Pancreas (tissue), 10 donors: Measurements from ENCODE around the gene CACNG3. TPM values are rescaled to one million over a fixed set of nuclear protein-coding genes. Genes with fewer than 3 reads are reported as not detected.

Experiments used
- ATAC-seq, 4 donors: fragments of 200-7000 bp; cut with Tn5 transposase; one replicate each; pipeline versions ENCODE4 v1.8.0 to v1.9.1; 2020; ENCODE audit warnings: mild to moderate bottlenecking in 4 of 4, moderate library complexity in 4 of 4
- DNase-seq, 6 donors: peaks; one replicate each; pipeline ENCODE4 v3.0.0-alpha.2; 2020
- FAIRE-seq: peaks from 2 replicates; lab custom pipeline; 2012; peaks lifted over from hg19 to GRCh38; lab: Jason Lieb, UNC
- H3K27ac ChIP-seq, 4 donors: fragments of 200-600 bp; sonication (generic); 1 replicate in 3 of 4; 2 replicates in 1 of 4; pipeline versions ENCODE4 v1.5.0 to v1.8.0; 2020
- H3K27me3 ChIP-seq, 4 donors: fragments of 200-600 bp; one replicate each; pipeline ENCODE4 v1.8.0; 2021
- H3K36me3 ChIP-seq, 3 donors: fragments of 200-600 bp; sonication (generic) in 1 of 3; one replicate each; pipeline versions ENCODE4 v1.5.0 to v1.8.0; 2020 to 2021
- H3K4me1 ChIP-seq, 3 donors: fragments of 200-600 bp; one replicate each; pipeline ENCODE4 v1.8.0; 2021
- H3K4me3 ChIP-seq, 4 donors: fragments of 200-600 bp; sonication (generic) in 2 of 4; one replicate each; pipeline versions ENCODE4 v1.5.0 to v1.8.0; 2020 to 2021
- H3K9me3 ChIP-seq, 4 donors: fragments of 200-600 bp; one replicate each; pipeline ENCODE4 v1.8.0; 2021
- CTCF ChIP-seq, 4 donors: fragments of 200-600 bp; sonication (generic) in 3 of 4; IDR thresholded peaks; one replicate each; pipeline versions ENCODE4 v1.5.0 to v1.8.0; 2021; ENCODE audit warnings: antibody characterized with exemption in 4 of 4
- WGBS, 2 donors: extraction: QIAGEN DNeasy Blood & Tissue Kit; methylation state at CpG; one replicate each; pipeline ENCODE4 v1.1.7; 2013; 5-methylcytosine and 5-hydroxymethylcytosine counted together
- intact Hi-C, 3 donors: fragments of 100-400 bp; cut with DNase I; formaldehyde crosslinking; loops; one replicate each; pipeline versions ENCODE4 v1.11.1 to v1.14.2; 2022
- polyA plus RNA-seq, 2 donors: library from polyadenylated mRNA; stranded (reverse); fragments of 200-250 nt; gene quantifications; one replicate each; pipeline ENCODE4 v1.2.3, GENCODE V29; 2013
- total RNA-seq, 6 donors: library from RNA; stranded (reverse); fragmentation: NEBNext Ultra II Directional in 4 of 6; extraction: Animal tissue kit (Norgen Biotek cat#: 25700) in 4 of 6; gene quantifications; one replicate each; pipeline versions ENCODE4 v1.2.1 to v1.2.4, GENCODE V29; 2021 to 2023
- donor health status: healthy with polysubstance abuse.
- donor health status: DM: no; HTN: no; CAD: no; lungs with moderate emphysema.
- donor health status: DM: no; HTN: no; CAD: no.
- donor health status: control.
- donor health status: control.
- donor health status: Bipolar disorder and iron deficiency.
- donor health status: DM: yes; HTN: yes; CAD: no.
- donor health status: DM: no; HTN: no; CAD: no.
- donor health status: DM: no; HTN: no; CAD: no.
- donor health status: DM: yes; HTN: yes; CAD: no.

The CACNG3 gene
- total and polyA plus RNA-seq, 8 donors: not detected

- intact Hi-C loops: no loop called here
- no peak for DNase-seq
- WGBS, 2 donors: 44 to 54% methylated on average over 3 of the region's 3 CpGs
- TF ChIP-seq CTCF (IDR thresholded peaks at IDR 0.05): no peak
- no peaks in the 10 kb centered on the region for H3K9me3 ChIP-seq
- H3K36me3 ChIP-seq: no peaks in the 10 kb centered on the region
- H3K4me3 ChIP-seq: no peak overlapping the region
- no peaks in the 10 kb centered on the region for H3K27me3 ChIP-seq
- no peak for FAIRE-seq
- H3K27ac ChIP-seq: no peak overlapping the region
- no peaks in the 10 kb centered on the region for H3K4me1 ChIP-seq
- ATAC-seq: no peak
These were observed 38.7 kb upstream of the CACNG3 start for GRCh38 chr16:24217461-24217860.

GRCh38 chr16:24218299-24218698 is 37.8 kb upstream of the CACNG3 start:
- ATAC-seq (no peak), FAIRE-seq (no peak), DNase-seq (no peak)
- no peaks in the 10 kb centered on the region for H3K36me3 ChIP-seq
- no peak overlapping the region for H3K27ac ChIP-seq
- 70 to 80% methylated on average over 4 of the region's 4 CpGs for WGBS, 2 donors
- H3K4me1 ChIP-seq: no peaks in the 10 kb centered on the region
- no peaks in the 10 kb centered on the region for H3K9me3 ChIP-seq
- H3K4me3 ChIP-seq: no peak overlapping the region
- H3K27me3 ChIP-seq: no peaks in the 10 kb centered on the region
- intact Hi-C loops: no loop called here
- TF ChIP-seq CTCF (IDR thresholded peaks at IDR 0.05): no peak

- DNase-seq: no peak
- Histone ChIP-seq H3K9me3 (no peaks in the 10 kb centered on the region), H3K27me3 (no peaks in the 10 kb centered on the region), H3K4me3 (no peak overlapping the region), H3K36me3 (no peaks in the 10 kb centered on the region), H3K27ac (no peak overlapping the region), H3K4me1 (no peaks in the 10 kb centered on the region)
- TF ChIP-seq CTCF (IDR thresholded peaks at IDR 0.05): no peak
- WGBS, 2 donors: 68 to 77% methylated on average over 2 of the region's 2 CpGs
- ATAC-seq: no peak
- no peak for FAIRE-seq
- intact Hi-C loops: no loop called here
These were observed 34.9 kb upstream of the CACNG3 start for GRCh38 chr16:24221219-24221618.

GRCh38 chr16:24228514-24228913 is 27.6 kb upstream of the CACNG3 start:
- Histone ChIP-seq H3K9me3 (no peaks in the 10 kb centered on the region), H3K4me3 (no peak overlapping the region), H3K36me3 (no peaks in the 10 kb centered on the region), H3K27ac (no peak overlapping the region), H3K4me1 (no peaks in the 10 kb centered on the region), H3K27me3 (no peaks in the 10 kb centered on the region)
- FAIRE-seq (no peak), DNase-seq (no peak), ATAC-seq (no peak)
- intact Hi-C loops: no loop called here
- no peak for TF ChIP-seq CTCF (IDR thresholded peaks at IDR 0.05)
- 69 to 78% methylated on average over 7 of the region's 7 CpGs for WGBS, 2 donors

- ATAC-seq: no peak
These were observed 23.2 kb upstream of the CACNG3 start for GRCh38 chr16:24232936-24233335.

More at GRCh38 chr16:24232936-24233335, 23.2 kb upstream of the CACNG3 start:
- intact Hi-C loops: no loop called here
- H3K4me3 ChIP-seq: no peak overlapping the region
- no peak for TF ChIP-seq CTCF (IDR thresholded peaks at IDR 0.05)
- H3K27ac ChIP-seq: no peak overlapping the region
- no peaks in the 10 kb centered on the region for H3K27me3 ChIP-seq
- DNase-seq (no peak), FAIRE-seq (no peak)
- WGBS, 2 donors: 60 to 61% methylated on average over 2 of the region's 2 CpGs
- H3K9me3 ChIP-seq: no peaks in the 10 kb centered on the region
- H3K4me1 ChIP-seq: no peaks in the 10 kb centered on the region
- H3K36me3 ChIP-seq: no peaks in the 10 kb centered on the region
